Activated T-cell treated with anti-CD3 and anti-CD28 coated beads for 1 hour (primary cell): ENCODE data around the gene PDE6G.
"Not testable (repeated sequence)": the region's sequence is repeated elsewhere in the genome, so short reads cannot be mapped to it uniquely, and the experiment has no call there.

Experiments used
- DNase-seq: peaks from one replicate; pipeline ENCODE4 v3.0.0-alpha.2; 2020; ENCODE audit warnings: low read depth

The PDE6G gene

GRCh38 chr17:81687770-81688541 is 31.6 kb upstream of the PDE6G start:
- DNase-seq, result no peak

DNA sequence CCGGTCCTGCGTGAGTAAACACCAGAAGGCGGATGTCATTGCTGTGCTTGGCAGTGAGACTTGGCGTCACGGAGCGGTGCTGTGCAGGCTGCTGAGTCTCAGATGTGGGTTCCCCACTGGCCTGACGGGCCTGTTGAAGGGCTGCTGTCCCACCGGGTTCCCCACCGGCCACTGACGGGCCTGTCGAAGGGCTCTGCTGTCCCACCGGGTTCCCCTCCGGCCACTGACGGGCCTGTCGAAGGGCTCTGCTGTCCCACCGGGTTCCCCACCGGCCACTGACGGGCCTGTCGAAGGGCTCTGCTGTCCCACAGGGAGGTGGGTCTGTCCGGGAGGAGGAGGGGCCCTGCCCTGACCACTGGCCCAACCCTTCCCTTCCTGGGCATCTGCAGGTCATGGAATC is 30.3 kb upstream of the PDE6G start:
- no peak for DNase-seq

DNA sequence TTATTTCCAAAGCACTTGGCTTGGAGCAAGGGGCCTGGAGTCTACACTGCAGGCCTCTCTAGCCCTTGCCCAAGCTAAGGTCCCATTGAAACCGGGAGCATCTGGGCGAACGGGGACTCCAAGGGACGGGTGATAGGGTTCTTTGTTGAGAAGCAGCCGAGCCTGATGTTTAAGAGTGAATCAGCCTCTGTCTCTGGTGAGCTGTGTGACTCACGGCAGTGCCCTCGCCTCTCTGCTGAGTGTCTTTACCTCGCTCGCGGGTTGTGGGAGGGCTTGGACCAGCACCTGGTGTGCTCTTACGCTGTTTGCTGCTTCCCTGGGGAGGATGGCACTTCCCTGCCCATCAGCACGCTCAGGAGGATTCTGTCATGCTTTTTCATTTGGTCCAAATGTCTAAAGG is 28.8 kb upstream of the PDE6G start:
- DNase-seq, result no peak

DNA sequence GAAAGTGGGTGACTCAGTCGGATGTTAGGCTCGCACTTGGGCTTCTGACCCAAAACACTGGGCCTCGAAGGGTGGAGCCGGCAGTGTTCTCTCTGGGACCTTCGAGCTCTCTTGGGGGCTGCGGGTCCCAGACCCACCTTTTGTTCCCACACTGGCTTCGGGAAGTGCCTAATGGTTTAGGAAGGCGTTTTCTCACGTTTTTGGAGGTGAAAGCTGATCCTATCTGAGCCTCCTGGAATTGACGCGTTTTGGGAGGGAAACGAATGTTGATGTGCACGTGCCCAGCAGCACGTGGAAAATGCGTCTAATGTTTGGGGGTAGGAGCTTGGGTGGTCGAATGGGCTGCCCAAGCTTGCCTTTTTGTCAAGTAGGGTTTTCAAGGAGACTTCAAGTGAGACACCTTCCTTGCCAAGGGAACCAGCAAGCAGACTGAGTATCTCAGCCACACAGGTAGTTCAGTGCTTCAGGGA is 28.1 kb upstream of the PDE6G start:
- DNase-seq, result no peak

GRCh38 chr17:81683584-81684441 is 27.5 kb upstream of the PDE6G start, which contains the start of the genes ARL16 and HGS:
Gene ARL16, minus strand, starts transcription at chr17:81683797. Its CDS starts 44 bp downstream, at chr17:81683753.
Gene HGS, plus strand, starts transcription at chr17:81684011. Its CDS starts 56 bp downstream, at chr17:81684067.
- DNase-seq, result peak; percentile 96

- DNase-seq, result no peak
These were observed 26.9 kb upstream of the PDE6G start for GRCh38 chr17:81683208-81683583.

GRCh38 chr17:81682565-81683207 is 26.3 kb upstream of the PDE6G start:
- no peak for DNase-seq

GRCh38 chr17:81681672-81682071 is 25.3 kb upstream of the PDE6G start:
- DNase-seq, result no peak

DNA sequence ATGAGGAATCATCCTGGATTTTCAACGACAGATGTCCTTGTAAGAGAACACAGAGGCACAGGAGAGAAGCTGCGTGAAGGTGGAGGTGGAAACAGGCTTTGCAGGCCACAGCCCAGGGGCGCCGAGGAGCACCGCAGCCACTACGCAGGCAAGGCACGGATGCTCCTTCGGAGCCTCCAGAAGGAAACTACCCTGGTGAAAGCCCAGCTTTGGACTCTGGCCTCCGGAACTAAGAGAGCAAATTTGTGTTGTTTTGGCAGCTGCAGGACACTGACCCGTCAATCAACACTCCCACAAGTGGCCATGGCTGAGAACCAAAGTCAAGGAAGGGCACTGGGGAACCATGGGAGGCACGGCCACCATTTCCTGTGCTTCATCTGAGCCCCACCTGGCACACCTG is 23.8 kb upstream of the PDE6G start:
- DNase-seq, result no peak

DNA sequence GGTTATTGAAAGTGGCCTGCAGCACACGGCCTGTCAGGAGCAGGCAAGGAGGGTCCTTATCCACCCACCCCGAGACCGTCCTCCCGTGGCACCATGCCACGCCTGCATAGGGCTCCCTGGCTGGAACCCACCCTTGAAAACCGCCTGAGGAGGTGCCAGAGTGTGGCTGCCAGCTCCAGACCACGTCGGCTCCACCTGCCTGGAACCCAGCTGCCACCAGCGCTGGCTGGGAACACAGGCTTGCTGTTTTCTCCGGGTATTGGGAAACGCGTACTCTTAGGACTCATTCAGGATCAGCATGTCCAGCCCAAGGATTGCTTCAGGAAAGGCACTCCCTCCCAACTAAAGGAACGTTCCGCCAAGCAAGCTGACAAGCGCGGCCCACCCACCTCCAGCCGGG is 20.6 kb upstream of the PDE6G start:
- DNase-seq, result no peak

- DNase-seq, result not testable (repeated sequence)
These were observed 19.3 kb upstream of the PDE6G start for GRCh38 chr17:81675515-81676221.

GRCh38 chr17:81673561-81674258 is 17.4 kb upstream of the PDE6G start:
- no peak for DNase-seq

DNA sequence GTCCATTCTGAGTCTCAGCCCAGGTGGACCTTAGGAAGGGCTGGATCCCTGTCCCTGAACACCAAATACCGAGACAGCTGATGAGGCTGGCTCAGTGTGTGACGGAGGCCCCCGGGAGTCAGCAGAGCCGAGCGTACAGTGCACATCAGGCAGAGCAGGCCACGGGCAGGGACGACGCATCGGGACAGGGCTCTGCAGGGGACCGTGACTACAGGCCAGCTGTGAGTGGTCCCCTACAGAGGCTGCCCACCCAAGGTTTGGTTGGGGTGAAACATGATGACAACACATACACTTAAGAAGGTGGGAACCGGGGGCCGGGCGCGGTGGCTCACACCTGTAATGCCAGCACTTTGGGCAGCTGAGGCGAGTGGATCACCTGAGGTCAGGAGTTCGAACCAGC is 16.6 kb upstream of the PDE6G start:
- no peak for DNase-seq

DNA sequence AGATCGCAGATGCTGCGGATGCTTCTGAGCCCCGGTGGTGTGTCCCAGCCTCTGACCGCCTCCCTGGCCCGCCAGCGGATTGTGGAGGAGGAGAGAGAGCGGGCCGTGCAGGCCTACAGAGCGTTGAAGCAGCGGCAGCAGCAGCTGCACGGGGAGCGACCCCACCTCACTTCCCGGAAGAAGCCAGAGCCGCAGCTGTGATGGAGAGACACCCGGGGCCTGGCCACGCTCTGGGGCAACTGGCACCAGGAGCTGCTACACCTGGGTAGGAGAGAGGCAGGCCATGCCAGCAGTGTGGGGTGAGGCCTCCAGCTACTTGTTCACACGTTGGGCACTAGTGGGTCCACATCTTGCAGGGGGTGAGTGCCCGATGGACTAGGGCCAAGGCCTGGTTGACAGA is 16.2 kb upstream of the PDE6G start:
- DNase-seq, result no peak

DNA sequence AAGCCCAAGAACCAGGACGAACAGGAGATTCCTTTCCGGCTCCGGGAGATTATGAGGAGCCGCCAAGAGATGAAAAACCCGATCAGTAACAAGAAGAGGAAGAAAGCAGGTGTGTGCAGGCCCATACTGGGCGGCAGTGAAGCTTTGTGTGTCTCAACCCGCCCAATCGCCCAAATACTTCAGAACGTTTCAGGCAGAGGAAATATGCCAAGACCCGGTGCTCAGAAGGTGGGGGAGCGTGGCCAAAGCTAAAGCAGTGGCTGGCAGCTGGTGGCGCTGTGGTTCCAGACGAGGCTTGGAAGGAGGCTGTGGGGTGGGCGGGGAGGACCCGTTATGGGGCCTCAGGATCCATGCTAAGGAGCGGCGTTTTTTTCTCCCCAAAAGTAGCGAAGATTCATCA is 11.4 kb upstream of the PDE6G start:
- DNase-seq, result no peak

GRCh38 chr17:81666342-81667191 is 10.2 kb upstream of the PDE6G start, which contains the start of the genes CCDC137 and OXLD1:
Gene CCDC137, plus strand, starts transcription at chr17:81666737. Its CDS starts 30 bp downstream, at chr17:81666767.
Gene OXLD1, minus strand, starts transcription at chr17:81666605. Its CDS starts 28 bp downstream, at chr17:81666577.
- peak; percentile 87 for DNase-seq

DNA sequence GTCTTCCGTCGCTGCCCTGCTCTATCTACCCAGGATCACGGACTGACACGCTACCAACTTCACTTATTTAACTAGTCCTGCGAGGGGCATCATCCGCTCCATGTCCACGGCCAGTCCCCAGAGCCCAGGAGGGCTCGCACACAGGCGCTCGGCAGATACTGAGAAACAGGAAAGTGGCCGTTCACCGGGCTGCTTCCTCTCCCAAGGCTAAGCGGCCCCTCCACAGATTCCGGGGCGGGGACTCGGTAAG is 9.7 kb upstream of the PDE6G start:
- DNase-seq, result no peak

GRCh38 chr17:81665205-81666091 is 9.1 kb upstream of the PDE6G start:
- no peak for DNase-seq

DNA sequence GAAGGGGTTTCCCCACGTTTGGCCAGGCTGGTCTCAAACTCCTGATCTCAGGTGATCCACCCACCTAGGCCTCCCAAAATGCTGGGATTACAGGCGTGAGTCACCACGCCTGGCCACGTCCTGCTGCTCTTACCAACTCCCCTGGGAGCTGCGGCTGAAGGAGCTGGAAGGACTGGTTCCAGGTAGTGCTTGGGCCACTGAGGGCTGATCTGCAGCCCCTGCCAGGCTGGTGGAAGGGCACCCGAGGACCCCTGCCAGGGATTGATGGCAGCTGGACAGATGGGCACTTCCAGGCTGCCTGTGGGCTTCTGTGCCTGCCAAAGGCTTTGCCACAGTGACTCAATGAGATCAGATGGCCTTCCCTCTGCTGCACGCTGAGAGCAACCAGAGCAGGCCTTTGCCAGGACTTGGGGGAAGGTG is 7.7 kb upstream of the PDE6G start:
- no peak for DNase-seq
